ENCODE measurements around the gene VEZF1. TPM values are rescaled to one million over a fixed set of nuclear protein-coding genes. Genes with fewer than 3 reads are reported as not detected.

The VEZF1 gene
- total RNA-seq, 1 donor from 2014 or later, result 30.3 TPM

DNA sequence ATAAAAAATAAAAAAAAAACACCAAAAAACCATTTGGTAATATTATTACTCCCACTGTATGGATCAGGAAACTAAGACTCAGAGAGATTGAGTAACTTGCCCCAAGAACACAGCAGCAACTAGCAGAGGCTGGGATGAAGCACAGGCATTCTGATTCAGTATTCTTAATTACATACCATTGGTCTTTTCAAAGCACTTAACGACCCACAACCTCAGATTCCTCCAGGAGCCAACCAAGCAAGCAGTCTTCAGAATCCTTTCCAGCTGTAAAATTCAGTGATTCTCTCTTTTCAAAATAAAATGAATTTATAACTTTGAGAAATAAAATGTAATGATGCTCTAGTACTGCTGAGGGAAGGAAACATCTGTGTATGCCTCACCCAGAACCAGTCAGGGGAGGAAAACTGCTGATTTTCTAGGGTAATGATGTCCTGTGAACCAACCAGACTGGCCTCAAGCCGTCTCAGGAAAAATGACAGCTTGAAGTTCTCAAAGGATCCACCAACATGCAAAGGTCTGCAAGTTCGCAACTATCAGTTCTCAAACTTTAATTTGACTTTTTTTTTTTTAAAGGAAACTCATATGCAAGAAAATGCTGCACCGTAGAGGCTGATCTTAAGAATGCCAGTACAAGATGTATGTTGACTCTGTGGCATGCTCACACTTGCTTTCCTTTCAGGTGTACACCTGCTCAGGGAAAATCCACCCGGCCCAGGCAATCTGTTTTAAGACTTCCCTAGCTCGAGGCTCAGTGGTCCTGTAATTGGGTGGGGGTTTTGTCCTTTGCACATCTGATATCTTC lies 41.9 kb downstream of the VEZF1 start:
- peak overlapping the region; percentile 84 for H3K27ac ChIP-seq (ENCODE audit: low read depth, low read length)
- H3K4me1 ChIP-seq (ENCODE audit: control insufficient read depth in 3 of 3, insufficient read depth in 3 of 3, low read length in 3 of 3), result peaks cover 66 to 78% (median 78%) of the 10 kb centered on the region in 3 donors
- H3K36me3 ChIP-seq (ENCODE audit: control insufficient read depth in 3 of 3, insufficient read depth in 3 of 3, low read length in 3 of 3), result no peaks in the 10 kb centered on the region
- peak overlapping the region; percentile 65 to 79 (median 71) for H3K4me3 ChIP-seq (ENCODE audit: low read length in 3 of 3)
- peak overlapping the region; percentile 63 to 80 (median 66) for H3K9ac ChIP-seq (ENCODE audit: low read depth in 1 of 3, low read length in 3 of 3)
- H3K27me3 ChIP-seq (ENCODE audit: control insufficient read depth in 3 of 3, insufficient read depth in 3 of 3, low read length in 3 of 3), result no peaks in the 10 kb centered on the region
- H3K9me3 ChIP-seq (ENCODE audit: control insufficient read depth in 3 of 3, low read length in 3 of 3), result no peaks in the 10 kb centered on the region

GRCh38 chr17:57944908-57945307 lies 43.1 kb downstream of the VEZF1 start:
- no peak overlapping the region for H3K4me3 ChIP-seq (ENCODE audit: low read length in 3 of 3)
- no peaks in the 10 kb centered on the region for H3K9me3 ChIP-seq (ENCODE audit: control insufficient read depth in 3 of 3, low read length in 3 of 3)
- peak overlapping the region; percentile 57 for H3K27ac ChIP-seq (ENCODE audit: low read depth, low read length)
- no peaks in the 10 kb centered on the region for H3K36me3 ChIP-seq (ENCODE audit: control insufficient read depth in 3 of 3, insufficient read depth in 3 of 3, low read length in 3 of 3)
- no peaks in the 10 kb centered on the region for H3K27me3 ChIP-seq (ENCODE audit: control insufficient read depth in 3 of 3, insufficient read depth in 3 of 3, low read length in 3 of 3)
- H3K4me1 ChIP-seq (ENCODE audit: control insufficient read depth in 3 of 3, insufficient read depth in 3 of 3, low read length in 3 of 3), result peaks cover 71 to 82% (median 80%) of the 10 kb centered on the region in 3 donors
- no peak overlapping the region for H3K9ac ChIP-seq (ENCODE audit: low read depth in 1 of 3, low read length in 3 of 3)

DNA sequence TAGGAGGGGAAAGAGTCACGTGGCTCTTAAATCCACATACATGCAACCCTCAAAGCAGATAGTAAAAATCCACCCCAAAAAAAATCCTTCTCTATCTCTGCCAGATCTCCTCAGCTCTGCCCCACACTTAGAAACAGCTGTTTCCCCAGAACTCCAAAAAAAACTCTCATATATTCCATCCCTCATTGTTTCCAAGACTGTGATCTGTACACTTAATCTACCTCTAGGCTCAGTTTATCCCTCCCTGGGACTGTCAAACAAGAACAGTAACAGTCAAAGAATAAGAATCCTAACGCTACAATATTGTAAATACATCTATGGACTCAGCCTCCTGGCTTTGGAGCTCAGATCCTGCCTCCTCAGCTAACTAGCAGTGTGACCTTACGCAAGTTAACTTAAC lies 44.4 kb downstream of the VEZF1 start:
- Histone ChIP-seq H3K9me3 (ENCODE audit: control insufficient read depth in 3 of 3, low read length in 3 of 3) (no peaks in the 10 kb centered on the region), H3K27me3 (ENCODE audit: control insufficient read depth in 3 of 3, insufficient read depth in 3 of 3, low read length in 3 of 3) (no peaks in the 10 kb centered on the region), H3K36me3 (ENCODE audit: control insufficient read depth in 3 of 3, insufficient read depth in 3 of 3, low read length in 3 of 3) (no peaks in the 10 kb centered on the region), H3K9ac (ENCODE audit: low read depth in 1 of 3, low read length in 3 of 3) (peak overlapping the region in 1 of 3 donors; percentile 4), H3K4me1 (ENCODE audit: control insufficient read depth in 3 of 3, insufficient read depth in 3 of 3, low read length in 3 of 3) (peaks cover 66 to 78% (median 75%) of the 10 kb centered on the region in 3 donors), H3K27ac (ENCODE audit: low read depth, low read length) (peak overlapping the region; percentile 25), H3K4me3 (ENCODE audit: low read length in 3 of 3) (no peak overlapping the region)

DNA sequence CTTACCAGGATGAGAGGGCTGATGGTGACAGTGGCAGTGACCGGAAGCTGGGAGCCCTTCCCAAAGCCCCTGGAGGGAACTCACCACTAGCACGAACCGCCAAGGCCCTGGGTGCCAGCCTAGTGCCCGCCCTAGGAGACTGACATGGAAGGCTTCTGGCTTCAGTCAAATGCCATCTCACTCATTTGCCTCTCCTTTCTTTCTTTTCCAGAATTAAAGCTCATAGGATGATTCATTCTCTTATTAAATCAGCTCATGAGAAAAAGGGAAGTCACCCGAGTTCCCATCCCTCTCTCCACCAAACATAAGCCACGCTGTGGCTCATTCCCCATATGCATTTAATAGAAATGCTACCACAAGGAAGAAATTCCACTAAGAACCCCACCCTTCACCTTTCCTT lies 44.9 kb downstream of the VEZF1 start:
- Histone ChIP-seq H3K4me1 (ENCODE audit: control insufficient read depth in 3 of 3, insufficient read depth in 3 of 3, low read length in 3 of 3) (peaks cover 64 to 76% (median 72%) of the 10 kb centered on the region in 3 donors), H3K36me3 (ENCODE audit: control insufficient read depth in 3 of 3, insufficient read depth in 3 of 3, low read length in 3 of 3) (no peaks in the 10 kb centered on the region), H3K9me3 (ENCODE audit: control insufficient read depth in 3 of 3, low read length in 3 of 3) (no peaks in the 10 kb centered on the region), H3K4me3 (ENCODE audit: low read length in 3 of 3) (no peak overlapping the region), H3K9ac (ENCODE audit: low read depth in 1 of 3, low read length in 3 of 3) (peak overlapping the region in 2 of 3 donors; percentile 4 to 16), H3K27me3 (ENCODE audit: control insufficient read depth in 3 of 3, insufficient read depth in 3 of 3, low read length in 3 of 3) (no peaks in the 10 kb centered on the region), H3K27ac (ENCODE audit: low read depth, low read length) (peak overlapping the region; percentile 25)

DNA sequence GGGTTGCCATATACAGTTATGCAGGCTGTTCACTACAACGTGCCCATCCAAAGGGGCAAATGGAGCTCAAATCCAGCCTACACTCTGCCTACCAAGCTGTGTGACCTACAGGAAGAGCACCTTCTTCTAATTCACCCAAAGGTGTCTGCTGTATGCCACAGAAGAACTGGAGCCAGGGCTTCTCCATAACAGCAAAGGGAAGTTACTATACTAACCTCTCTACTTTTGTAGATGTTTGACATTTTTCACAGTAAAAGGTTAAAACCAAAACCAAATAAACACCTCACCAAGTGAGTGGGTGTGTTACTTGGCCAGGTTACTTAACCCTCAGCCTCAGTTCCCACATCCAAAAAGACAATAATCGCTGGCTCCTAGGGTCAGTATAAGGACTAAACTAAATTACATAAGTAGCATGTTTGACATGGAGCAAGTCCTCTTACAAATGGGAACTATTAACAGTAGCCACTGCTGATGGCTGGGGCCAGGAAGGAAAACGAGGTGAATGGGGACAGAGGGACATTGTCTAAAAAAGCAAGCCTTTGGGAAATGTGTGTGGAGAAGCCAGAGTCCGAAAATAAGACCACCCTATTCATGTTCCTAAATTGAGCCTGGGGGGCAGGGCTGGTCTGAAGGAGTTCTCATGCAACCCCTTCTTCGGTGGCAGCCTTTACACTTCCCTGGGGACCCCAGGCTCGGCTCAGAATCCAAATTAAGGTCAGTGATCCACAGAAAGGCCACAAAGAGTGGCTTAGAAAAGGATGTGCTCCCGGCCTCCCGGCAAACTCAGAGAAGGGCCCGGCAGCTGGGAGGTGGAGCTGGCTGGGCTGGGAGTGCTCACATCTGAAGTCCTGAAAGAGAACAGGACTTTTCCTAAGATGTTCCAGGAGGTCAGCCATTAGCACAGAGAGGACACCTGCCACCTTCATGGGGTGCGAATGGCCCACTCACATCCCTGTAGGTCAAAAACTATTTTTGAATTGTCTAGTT lies 46.4 kb downstream of the VEZF1 start:
- Histone ChIP-seq H3K27ac (ENCODE audit: low read depth, low read length) (peak overlapping the region; percentile 25), H3K27me3 (ENCODE audit: control insufficient read depth in 3 of 3, insufficient read depth in 3 of 3, low read length in 3 of 3) (no peaks in the 10 kb centered on the region), H3K9ac (ENCODE audit: low read depth in 1 of 3, low read length in 3 of 3) (peak overlapping the region in 1 of 3 donors; percentile 65), H3K9me3 (ENCODE audit: control insufficient read depth in 3 of 3, low read length in 3 of 3) (no peaks in the 10 kb centered on the region), H3K36me3 (ENCODE audit: control insufficient read depth in 3 of 3, insufficient read depth in 3 of 3, low read length in 3 of 3) (no peaks in the 10 kb centered on the region), H3K4me3 (ENCODE audit: low read length in 3 of 3) (no peak overlapping the region), H3K4me1 (ENCODE audit: control insufficient read depth in 3 of 3, insufficient read depth in 3 of 3, low read length in 3 of 3) (peaks cover 73 to 75% (median 74%) of the 10 kb centered on the region in 3 donors)

GRCh38 chr17:57940653-57941329 lies 47.3 kb downstream of the VEZF1 start:
- Histone ChIP-seq H3K4me1 (ENCODE audit: control insufficient read depth in 3 of 3, insufficient read depth in 3 of 3, low read length in 3 of 3) (peaks cover 73 to 75% (median 74%) of the 10 kb centered on the region in 3 donors), H3K9ac (ENCODE audit: low read depth in 1 of 3, low read length in 3 of 3) (peak overlapping the region in 1 of 3 donors; percentile 65)

DNA sequence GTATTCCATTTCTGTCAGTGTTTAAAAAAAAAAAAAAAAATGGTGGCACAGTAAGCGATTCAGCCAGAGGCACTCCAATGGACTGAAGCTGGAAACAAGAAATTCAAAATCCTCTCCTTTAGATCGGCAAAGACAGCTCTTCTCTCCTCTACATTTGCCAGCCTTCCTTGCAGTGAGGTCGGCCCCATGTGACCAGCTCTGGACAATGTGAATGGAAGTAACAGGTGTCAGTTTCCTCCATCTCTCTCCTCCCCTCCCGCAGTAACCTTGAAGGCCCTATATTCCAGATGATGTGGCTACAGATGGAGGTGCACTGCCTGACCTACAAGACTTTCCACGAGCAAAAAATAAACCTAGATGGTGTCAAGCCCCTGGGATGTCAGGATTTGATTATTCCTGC lies 47.8 kb downstream of the VEZF1 start:
- Histone ChIP-seq H3K4me3 (ENCODE audit: low read length in 3 of 3) (peak overlapping the region; percentile 13 to 38 (median 20)), H3K9me3 (ENCODE audit: control insufficient read depth in 3 of 3, low read length in 3 of 3) (no peaks in the 10 kb centered on the region), H3K27ac (ENCODE audit: low read depth, low read length) (peak overlapping the region; percentile 25), H3K36me3 (ENCODE audit: control insufficient read depth in 3 of 3, insufficient read depth in 3 of 3, low read length in 3 of 3) (no peaks in the 10 kb centered on the region), H3K9ac (ENCODE audit: low read depth in 1 of 3, low read length in 3 of 3) (peak overlapping the region in 1 of 3 donors; percentile 65), H3K4me1 (ENCODE audit: control insufficient read depth in 3 of 3, insufficient read depth in 3 of 3, low read length in 3 of 3) (peaks cover 77 to 80% (median 79%) of the 10 kb centered on the region in 3 donors), H3K27me3 (ENCODE audit: control insufficient read depth in 3 of 3, insufficient read depth in 3 of 3, low read length in 3 of 3) (no peaks in the 10 kb centered on the region)

More at GRCh38 chr17:57940653-57941329, 47.3 kb downstream of the VEZF1 start:
- Histone ChIP-seq H3K27ac (ENCODE audit: low read depth, low read length) (peak overlapping the region; percentile 25), H3K9me3 (ENCODE audit: control insufficient read depth in 3 of 3, low read length in 3 of 3) (no peaks in the 10 kb centered on the region), H3K36me3 (ENCODE audit: control insufficient read depth in 3 of 3, insufficient read depth in 3 of 3, low read length in 3 of 3) (no peaks in the 10 kb centered on the region), H3K27me3 (ENCODE audit: control insufficient read depth in 3 of 3, insufficient read depth in 3 of 3, low read length in 3 of 3) (no peaks in the 10 kb centered on the region), H3K4me3 (ENCODE audit: low read length in 3 of 3) (peak overlapping the region in 1 of 3 donors; percentile 23)

- Histone ChIP-seq H3K4me1 (ENCODE audit: control insufficient read depth in 3 of 3, insufficient read depth in 3 of 3, low read length in 3 of 3) (peaks cover 78 to 82% (median 81%) of the 10 kb centered on the region in 3 donors), H3K9ac (ENCODE audit: low read depth in 1 of 3, low read length in 3 of 3) (peak overlapping the region in 2 of 3 donors; percentile 18 to 24)
Measured at GRCh38 chr17:57939797-57940196, 48.3 kb downstream of the VEZF1 start.

GRCh38 chr17:57938061-57938502 lies 50.0 kb downstream of the VEZF1 start:
- no peaks in the 10 kb centered on the region for H3K36me3 ChIP-seq (ENCODE audit: control insufficient read depth in 3 of 3, insufficient read depth in 3 of 3, low read length in 3 of 3)
- H3K4me3 ChIP-seq (ENCODE audit: low read length in 3 of 3), result no peak overlapping the region
- H3K27me3 ChIP-seq (ENCODE audit: control insufficient read depth in 3 of 3, insufficient read depth in 3 of 3, low read length in 3 of 3), result no peaks in the 10 kb centered on the region
- peak overlapping the region; percentile 26 to 65 (median 47) for H3K9ac ChIP-seq (ENCODE audit: low read depth in 1 of 3, low read length in 3 of 3)
- no peaks in the 10 kb centered on the region for H3K9me3 ChIP-seq (ENCODE audit: control insufficient read depth in 3 of 3, low read length in 3 of 3)
- H3K4me1 ChIP-seq (ENCODE audit: control insufficient read depth in 3 of 3, insufficient read depth in 3 of 3, low read length in 3 of 3), result peaks cover 76 to 80% (median 79%) of the 10 kb centered on the region in 3 donors
- H3K27ac ChIP-seq (ENCODE audit: low read depth, low read length), result no peak overlapping the region

More at GRCh38 chr17:57939797-57940196, 48.3 kb downstream of the VEZF1 start:
- Histone ChIP-seq H3K4me3 (ENCODE audit: low read length in 3 of 3) (peak overlapping the region; percentile 20 to 38 (median 22)), H3K9me3 (ENCODE audit: control insufficient read depth in 3 of 3, low read length in 3 of 3) (no peaks in the 10 kb centered on the region), H3K27me3 (ENCODE audit: control insufficient read depth in 3 of 3, insufficient read depth in 3 of 3, low read length in 3 of 3) (no peaks in the 10 kb centered on the region), H3K36me3 (ENCODE audit: control insufficient read depth in 3 of 3, insufficient read depth in 3 of 3, low read length in 3 of 3) (no peaks in the 10 kb centered on the region), H3K27ac (ENCODE audit: low read depth, low read length) (peak overlapping the region; percentile 25)

Measured in skeletal muscle tissue (tissue), 4 donors.